HuH-7.5 (cell line): ENCODE results near the gene DTX1.

Experiments
- DNase-seq: peaks from one replicate; pipeline ENCODE4 v3.0.0; 2011; ENCODE audit warnings: low spot score

Gene DTX1

GRCh38 chr12:113055594-113056380, 743 bp upstream of the DTX1 start:
- no peak for DNase-seq

GRCh38 chr12:113056381-113056630, 224 bp upstream of the DTX1 start:
- no peak for DNase-seq

GRCh38 chr12:113057565-113058485, 1.3 kb downstream of the DTX1 start:
- no peak for DNase-seq

- DNase-seq, result no peak
Measured at GRCh38 chr12:113058553-113058952, 2.0 kb downstream of the DTX1 start.

GRCh38 chr12:113059071-113059595, 2.6 kb downstream of the DTX1 start:
- DNase-seq, result no peak

- DNase-seq, result no peak
Measured at GRCh38 chr12:113060336-113060960, 3.9 kb downstream of the DTX1 start.

- DNase-seq, result no peak
Measured at GRCh38 chr12:113061061-113061694, 4.6 kb downstream of the DTX1 start.

GRCh38 chr12:113062502-113063395, 6.2 kb downstream of the DTX1 start:
- DNase-seq, result no peak

GRCh38 chr12:113063396-113064350, 7.1 kb downstream of the DTX1 start:
- no peak for DNase-seq

- no peak for DNase-seq
Measured at GRCh38 chr12:113064395-113065125, 8.0 kb downstream of the DTX1 start.

- no peak for DNase-seq
Measured at GRCh38 chr12:113065126-113066007, 8.8 kb downstream of the DTX1 start.

GRCh38 chr12:113066813-113067400, 10.4 kb downstream of the DTX1 start:
- DNase-seq, result no peak

- DNase-seq, result no peak
Measured at GRCh38 chr12:113067987-113068935, 11.7 kb downstream of the DTX1 start.

GRCh38 chr12:113069149-113069548, 12.6 kb downstream of the DTX1 start:
- DNase-seq, result no peak

- no peak for DNase-seq
Measured at GRCh38 chr12:113069751-113070116, 13.2 kb downstream of the DTX1 start.

GRCh38 chr12:113070117-113070906, 13.8 kb downstream of the DTX1 start:
- DNase-seq, result no peak
